ENCODE measurements around the gene WDR36.

DNA sequence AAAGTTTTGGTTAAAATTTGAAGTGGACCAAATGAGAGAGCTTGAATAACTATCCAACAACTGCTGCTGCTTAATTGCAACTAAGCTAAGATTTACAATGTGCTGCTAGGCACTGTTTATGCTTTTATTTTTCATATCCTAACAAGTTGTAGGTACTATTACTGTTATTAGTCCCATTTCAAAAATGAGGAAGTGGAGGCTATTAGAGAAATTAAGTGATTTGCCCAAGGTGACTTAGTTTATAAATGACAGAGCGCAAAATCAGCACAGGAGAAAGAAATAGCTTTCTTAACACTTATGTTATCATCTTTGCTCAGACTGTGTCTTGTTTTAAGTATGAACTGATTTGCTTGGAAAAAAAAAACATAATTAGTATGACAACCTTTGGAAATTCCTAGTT, 23.1 kb downstream of the WDR36 start:
- TF ChIP-seq, protein P1, sequence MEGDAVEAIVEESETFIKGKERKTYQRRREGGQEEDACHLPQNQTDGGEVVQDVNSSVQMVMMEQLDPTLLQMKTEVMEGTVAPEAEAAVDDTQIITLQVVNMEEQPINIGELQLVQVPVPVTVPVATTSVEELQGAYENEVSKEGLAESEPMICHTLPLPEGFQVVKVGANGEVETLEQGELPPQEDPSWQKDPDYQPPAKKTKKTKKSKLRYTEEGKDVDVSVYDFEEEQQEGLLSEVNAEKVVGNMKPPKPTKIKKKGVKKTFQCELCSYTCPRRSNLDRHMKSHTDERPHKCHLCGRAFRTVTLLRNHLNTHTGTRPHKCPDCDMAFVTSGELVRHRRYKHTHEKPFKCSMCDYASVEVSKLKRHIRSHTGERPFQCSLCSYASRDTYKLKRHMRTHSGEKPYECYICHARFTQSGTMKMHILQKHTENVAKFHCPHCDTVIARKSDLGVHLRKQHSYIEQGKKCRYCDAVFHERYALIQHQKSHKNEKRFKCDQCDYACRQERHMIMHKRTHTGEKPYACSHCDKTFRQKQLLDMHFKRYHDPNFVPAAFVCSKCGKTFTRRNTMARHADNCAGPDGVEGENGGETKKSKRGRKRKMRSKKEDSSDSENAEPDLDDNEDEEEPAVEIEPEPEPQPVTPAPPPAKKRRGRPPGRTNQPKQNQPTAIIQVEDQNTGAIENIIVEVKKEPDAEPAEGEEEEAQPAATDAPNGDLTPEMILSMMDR (IDR thresholded peaks at IDR 0.05 in 4 of 5, conservative IDR thresholded peaks at IDR 0.05 in 1 of 5) = no peak
- no peak for TF ChIP-seq POLR2A (IDR thresholded peaks at IDR 0.05)
